T-helper 1 cell (primary cell): ENCODE data around the gene POLR3G.

Source experiments
- DNase-seq, 5 donors: peaks; one replicate each; pipeline ENCODE4 v3.0.0-alpha.2; 2012 to 2020

The POLR3G gene

DNA sequence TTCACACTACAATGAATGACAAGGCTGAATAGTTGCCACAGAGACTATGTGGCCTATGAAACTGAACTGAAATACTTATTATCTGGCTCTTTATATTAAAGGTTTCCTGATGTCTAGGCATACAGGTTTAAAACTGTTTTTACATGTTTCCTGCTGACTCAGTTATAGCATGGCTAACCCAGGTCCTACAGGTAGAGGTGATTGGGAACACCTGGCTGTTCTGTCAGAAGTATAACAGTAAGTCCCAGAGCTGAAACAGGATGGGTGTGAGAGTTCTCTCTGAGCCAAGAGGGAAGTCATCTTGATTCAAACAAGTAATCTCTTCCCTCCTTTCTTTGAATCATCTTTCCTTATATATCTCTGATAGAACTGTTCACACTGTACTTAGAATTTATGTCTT, 79.0 kb downstream of the POLR3G start:
- DNase-seq: no peak

DNA sequence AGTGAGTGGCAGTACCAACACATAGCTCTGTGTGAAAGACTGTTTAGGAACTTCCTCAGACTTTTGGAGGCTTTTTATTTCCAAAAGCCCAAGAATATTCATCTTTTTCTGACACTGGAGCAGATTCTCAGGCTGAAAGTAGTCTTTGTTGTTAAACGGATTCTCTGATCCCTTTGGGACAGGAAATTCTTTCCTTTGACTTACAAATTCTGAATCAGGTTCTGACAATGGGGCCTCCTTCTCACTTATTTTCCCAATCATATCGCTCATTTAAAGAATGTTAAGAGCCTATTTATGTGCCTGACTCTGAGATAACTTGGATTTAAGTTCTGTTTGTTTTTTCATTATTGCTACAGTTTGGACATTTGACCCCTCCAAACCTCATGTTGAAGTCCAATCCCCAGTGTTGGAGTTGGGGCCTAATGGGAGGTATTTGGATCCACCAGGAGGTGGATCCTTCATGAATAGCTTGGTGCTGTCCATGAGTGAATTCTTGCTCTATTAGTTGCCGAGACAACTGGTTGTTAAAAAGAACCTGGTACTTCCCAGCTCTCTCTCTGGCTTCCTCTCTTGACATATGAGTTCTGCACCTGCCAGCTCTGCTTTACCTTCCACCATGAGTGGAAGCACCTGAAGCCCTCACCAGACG, 79.8 kb downstream of the POLR3G start:
- DNase-seq: no peak

DNA sequence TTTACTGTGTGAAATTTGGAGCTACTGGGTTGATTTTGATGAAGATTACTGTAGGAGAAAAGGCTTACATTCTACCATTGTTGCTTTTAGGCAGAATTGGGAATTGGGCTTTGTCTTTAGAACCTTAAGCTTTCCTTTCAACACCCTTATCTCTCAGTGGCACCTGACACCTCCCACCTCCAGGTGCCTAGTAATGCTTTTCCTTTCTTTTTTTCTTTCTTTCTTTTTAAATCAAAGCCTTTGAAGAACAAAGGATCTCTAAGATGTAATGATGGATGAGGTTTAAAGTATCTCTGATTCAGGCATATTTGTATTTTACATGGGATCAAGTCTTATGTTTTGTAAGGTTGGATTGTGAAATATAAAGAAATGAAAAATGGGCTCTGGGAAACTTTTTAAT, 81.0 kb downstream of the POLR3G start:
- no peak for DNase-seq

DNA sequence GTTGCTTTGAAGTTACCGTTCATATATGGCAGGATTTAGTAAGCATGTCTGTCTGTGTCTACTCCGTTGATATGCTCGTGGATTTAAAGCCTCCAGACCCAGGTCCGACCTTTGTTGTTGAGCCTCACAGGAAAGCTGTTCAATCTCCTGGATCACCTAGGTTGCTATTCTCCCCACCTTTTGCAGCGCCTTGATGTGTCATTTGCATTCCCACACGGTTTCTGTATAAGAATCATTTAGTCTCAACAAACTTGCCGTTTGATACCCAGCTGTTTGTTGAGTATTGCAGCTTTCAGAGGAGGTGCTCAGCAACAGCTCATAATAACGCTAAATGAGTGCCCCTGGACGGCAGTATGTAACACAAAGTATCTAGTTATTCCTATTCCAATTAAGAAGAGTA, 82.7 kb downstream of the POLR3G start:
- DNase-seq: no peak

- DNase-seq: no peak
Observed at GRCh38 chr5:90557871-90558270, 83.2 kb downstream of the POLR3G start.

- no peak for DNase-seq
Observed at GRCh38 chr5:90558344-90559192, 83.9 kb downstream of the POLR3G start, which contains the start of gene ADGRV1. Gene ADGRV1 (plus strand): TSS chr5:90558797. CDS start chr5:90558896, 99 bp downstream.

DNA sequence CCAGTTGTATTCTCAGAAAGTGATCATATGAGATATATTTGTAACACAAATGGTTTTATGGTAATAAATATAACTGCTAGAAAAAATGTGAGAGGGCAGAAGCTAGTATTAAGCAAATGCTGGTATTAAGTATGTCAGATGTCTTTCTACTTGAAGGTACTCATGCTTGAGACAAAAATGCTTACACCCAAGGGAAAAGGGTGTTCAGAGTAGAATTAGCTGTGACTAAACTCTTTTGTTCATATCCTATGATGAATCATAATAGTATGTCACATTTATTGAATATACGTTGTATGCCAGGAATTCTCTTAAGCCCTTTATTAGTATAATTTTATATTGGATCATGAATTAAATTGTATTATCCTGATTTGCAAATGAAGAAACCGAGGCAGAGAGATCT, 86.1 kb downstream of the POLR3G start:
- no peak for DNase-seq

- DNase-seq: no peak
Observed at GRCh38 chr5:90561766-90562165, 87.1 kb downstream of the POLR3G start.

GRCh38 chr5:90562341-90562740, 87.7 kb downstream of the POLR3G start:
- no peak for DNase-seq

GRCh38 chr5:90563108-90563507, 88.4 kb downstream of the POLR3G start:
- DNase-seq: no peak
